Type B pancreatic cell (in vitro differentiated cells): ENCODE results near the gene AKAP8L. TPM values are rescaled to one million over a fixed set of nuclear protein-coding genes. Genes with fewer than 3 reads are reported as not detected.

Experiments
- DNase-seq: peaks from one replicate; pipeline ENCODE4 v3.0.0; 2021; ENCODE audit warnings: mixed read lengths; ENCODE audit not compliant: unreplicated experiment; ENCODE audit errors: extremely low spot score
- H3K27ac Mint-ChIP-seq: 2 replicates; pipeline ENCODE4 v1.8.0; 2021; ENCODE audit warnings: mild to moderate bottlenecking, mixed read lengths
- H3K27me3 Mint-ChIP-seq: 2 replicates; pipeline ENCODE4 v1.8.0; 2021; ENCODE audit warnings: mixed read lengths
- H3K36me3 Mint-ChIP-seq: 2 replicates; pipeline ENCODE4 v1.8.0; 2021; ENCODE audit warnings: mixed read lengths
- H3K4me1 Mint-ChIP-seq: one replicate; pipeline ENCODE4 v1.8.0; 2021; ENCODE audit warnings: mixed read lengths; ENCODE audit not compliant: unreplicated experiment
- H3K4me3 Mint-ChIP-seq: 2 replicates; pipeline ENCODE4 v1.8.0; 2021; ENCODE audit warnings: mild to moderate bottlenecking, mixed read lengths
- H3K9me3 Mint-ChIP-seq: 2 replicates; pipeline ENCODE4 v1.8.0; 2021; ENCODE audit warnings: mixed read lengths
- CTCF ChIP-seq: fragments of 200-600 bp; sonication (generic); conservative IDR thresholded peaks from 2 replicates; pipeline ENCODE4 v1.5.0; 2021; ENCODE audit warnings: antibody characterized with exemption, mild to moderate bottlenecking
- total RNA-seq: library from RNA; stranded (reverse); gene quantifications from 2 replicates; pipeline ENCODE4 v1.2.1, GENCODE V29; 2021; ENCODE audit warnings: low replicate concordance

The AKAP8L gene
- total RNA-seq, 1 donor from 2014 or later = 166 TPM

GRCh38 chr19:15432018-15432494 lies 13.3 kb upstream of the AKAP8L start:
- peak overlapping the region; percentile 97 for H3K27ac Mint-ChIP-seq
- no peak for DNase-seq
- no peaks in the 10 kb centered on the region for H3K27me3 Mint-ChIP-seq
- H3K9me3 Mint-ChIP-seq = no peaks in the 10 kb centered on the region
- no peak for TF ChIP-seq CTCF
- H3K4me1 Mint-ChIP-seq = peaks cover 12% of the 10 kb centered on the region
- peak overlapping the region; percentile 98 for H3K4me3 Mint-ChIP-seq
- no peaks in the 10 kb centered on the region for H3K36me3 Mint-ChIP-seq

- Mint-ChIP-seq H3K9me3 (no peaks in the 10 kb centered on the region), H3K27me3 (no peaks in the 10 kb centered on the region), H3K27ac (peak overlapping the region; percentile 97), H3K4me3 (peak overlapping the region; percentile 98), H3K36me3 (peaks cover 2% of the 10 kb centered on the region), H3K4me1 (peaks cover 12% of the 10 kb centered on the region)
- no peak for TF ChIP-seq CTCF
- DNase-seq = no peak
Observed at GRCh38 chr19:15431396-15432017, 12.7 kb upstream of the AKAP8L start.

- no peaks in the 10 kb centered on the region for H3K9me3 Mint-ChIP-seq
- TF ChIP-seq CTCF = no peak
- peak overlapping the region; percentile 98 for H3K4me3 Mint-ChIP-seq
- H3K27me3 Mint-ChIP-seq = no peaks in the 10 kb centered on the region
- H3K36me3 Mint-ChIP-seq = peaks cover 10% of the 10 kb centered on the region
- DNase-seq = no peak
- peak overlapping the region; percentile 24 for H3K27ac Mint-ChIP-seq
- peaks cover 12% of the 10 kb centered on the region for H3K4me1 Mint-ChIP-seq
Observed at GRCh38 chr19:15430526-15431120, 11.8 kb upstream of the AKAP8L start.

- peaks cover 10% of the 10 kb centered on the region for H3K36me3 Mint-ChIP-seq
- H3K4me3 Mint-ChIP-seq = peak overlapping the region; percentile 80
- no peak for DNase-seq
- no peak for TF ChIP-seq CTCF
- no peaks in the 10 kb centered on the region for H3K27me3 Mint-ChIP-seq
- peak overlapping the region; percentile 24 for H3K27ac Mint-ChIP-seq
- H3K4me1 Mint-ChIP-seq = peaks cover 12% of the 10 kb centered on the region
- H3K9me3 Mint-ChIP-seq = no peaks in the 10 kb centered on the region
Observed at GRCh38 chr19:15429825-15430467, 11.2 kb upstream of the AKAP8L start.

GRCh38 chr19:15428956-15429824 lies 10.4 kb upstream of the AKAP8L start:
- no peak overlapping the region for H3K27ac Mint-ChIP-seq
- no peak for DNase-seq
- peaks cover 10% of the 10 kb centered on the region for H3K36me3 Mint-ChIP-seq
- no peaks in the 10 kb centered on the region for H3K27me3 Mint-ChIP-seq
- H3K4me1 Mint-ChIP-seq = peaks cover 12% of the 10 kb centered on the region
- no peak overlapping the region for H3K4me3 Mint-ChIP-seq
- H3K9me3 Mint-ChIP-seq = no peaks in the 10 kb centered on the region
- no peak for TF ChIP-seq CTCF
